Measurements from ENCODE around the gene LZIC. TPM values are rescaled to one million over a fixed set of nuclear protein-coding genes. Genes with fewer than 3 reads are reported as not detected.

The LZIC gene
- total RNA-seq, 1 donor from 2014 or later, result 38.0 TPM

DNA sequence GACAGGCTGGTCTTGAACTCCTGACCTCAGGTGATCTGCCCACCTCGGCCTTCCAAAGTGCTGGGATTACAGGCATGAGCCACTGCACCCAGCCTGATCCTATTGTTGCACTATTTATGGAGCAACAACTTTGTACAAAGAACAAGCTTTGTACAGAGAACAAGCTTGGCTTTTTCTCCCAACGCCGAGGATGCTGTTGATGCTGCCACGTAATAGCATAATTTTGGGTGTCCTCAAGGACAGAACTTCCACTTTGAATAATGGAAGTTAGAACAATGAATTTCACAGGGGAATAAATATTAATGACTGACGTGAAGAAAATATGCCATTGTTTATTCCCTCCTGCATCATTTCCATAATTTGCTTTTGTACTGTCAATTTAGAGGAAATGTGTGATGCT, 41.1 kb upstream of the LZIC start:
- DNase-seq (ENCODE audit: low read depth) (no peak), FAIRE-seq (no peak)
- Histone ChIP-seq H4K20me1 (ENCODE audit: insufficient read depth, low read length) (no peaks in the 10 kb centered on the region), H3K4me1 (ENCODE audit: insufficient read depth, low read length) (no peaks in the 10 kb centered on the region), H3K27ac (ENCODE audit: low read depth, low read length) (no peak overlapping the region), H2AFZ (ENCODE audit: low read depth, low read length) (no peak overlapping the region), H3K36me3 (ENCODE audit: insufficient read depth, low read length) (peaks cover 6% of the 10 kb centered on the region), H3K4me2 (ENCODE audit: low read length) (no peak overlapping the region), H3K79me2 (ENCODE audit: insufficient read depth, low read length) (no peaks in the 10 kb centered on the region), H3K9ac (ENCODE audit: low read length) (no peak overlapping the region), H3K4me3 (ENCODE audit: insufficient read depth, low read depth, low read length) (no peak overlapping the region), H3K27me3 (ENCODE audit: insufficient read depth, low read length) (no peaks in the 10 kb centered on the region), H3K9me3 (ENCODE audit: insufficient read depth, low read depth, low read length) (no peaks in the 10 kb centered on the region)
- no peak for TF ChIP-seq CTCF (IDR thresholded peaks at IDR 0.05; ENCODE audit: insufficient read depth, low read depth, low read length)
- no peak for TF ChIP-seq EZH2 (IDR thresholded peaks at IDR 0.05; ENCODE audit: insufficient read depth, low read length)
- Mint-ChIP-seq H3K27ac (ENCODE audit: unreplicated experiment) (no peak overlapping the region), H3K36me3 (ENCODE audit: low read depth, unreplicated experiment) (peaks cover 19% of the 10 kb centered on the region), H3K4me1 (ENCODE audit: low read depth, unreplicated experiment) (no peaks in the 10 kb centered on the region), H3K4me3 (ENCODE audit: unreplicated experiment) (no peak overlapping the region), H3K27me3 (ENCODE audit: low read depth, unreplicated experiment) (no peaks in the 10 kb centered on the region), H3K9me3 (ENCODE audit: unreplicated experiment) (no peaks in the 10 kb centered on the region)

- no peaks in the 10 kb centered on the region for H3K4me1 ChIP-seq (ENCODE audit: insufficient read depth, low read length)
- Mint-ChIP-seq H3K4me3 (ENCODE audit: unreplicated experiment) (no peak overlapping the region), H3K9me3 (ENCODE audit: unreplicated experiment) (no peaks in the 10 kb centered on the region), H3K27ac (ENCODE audit: unreplicated experiment) (no peak overlapping the region), H3K4me1 (ENCODE audit: low read depth, unreplicated experiment) (peaks cover 6% of the 10 kb centered on the region), H3K36me3 (ENCODE audit: low read depth, unreplicated experiment) (no peaks in the 10 kb centered on the region), H3K27me3 (ENCODE audit: low read depth, unreplicated experiment) (no peaks in the 10 kb centered on the region)
- H3K27me3 ChIP-seq (ENCODE audit: insufficient read depth, low read length), result no peaks in the 10 kb centered on the region
- no peak for FAIRE-seq
- no peak overlapping the region for H3K27ac ChIP-seq (ENCODE audit: low read depth, low read length)
- H3K79me2 ChIP-seq (ENCODE audit: insufficient read depth, low read length), result no peaks in the 10 kb centered on the region
- no peak for DNase-seq (ENCODE audit: low read depth)
- no peaks in the 10 kb centered on the region for H3K36me3 ChIP-seq (ENCODE audit: insufficient read depth, low read length)
- H3K9me3 ChIP-seq (ENCODE audit: insufficient read depth, low read depth, low read length), result no peaks in the 10 kb centered on the region
- H4K20me1 ChIP-seq (ENCODE audit: insufficient read depth, low read length), result no peaks in the 10 kb centered on the region
- no peak for TF ChIP-seq EZH2 (IDR thresholded peaks at IDR 0.05; ENCODE audit: insufficient read depth, low read length)
- no peak for TF ChIP-seq CTCF (IDR thresholded peaks at IDR 0.05; ENCODE audit: insufficient read depth, low read depth, low read length)
- H3K4me2 ChIP-seq (ENCODE audit: low read length), result no peak overlapping the region
- H3K9ac ChIP-seq (ENCODE audit: low read length), result no peak overlapping the region
- H3K4me3 ChIP-seq (ENCODE audit: insufficient read depth, low read depth, low read length), result no peak overlapping the region
- H2AFZ ChIP-seq (ENCODE audit: low read depth, low read length), result no peak overlapping the region
Measured at GRCh38 chr1:9960706-9961562, 17.7 kb upstream of the LZIC start.

GRCh38 chr1:9960011-9960410, 16.8 kb upstream of the LZIC start:
- H3K36me3 Mint-ChIP-seq (ENCODE audit: low read depth, unreplicated experiment), result no peaks in the 10 kb centered on the region
- H3K4me1 Mint-ChIP-seq (ENCODE audit: low read depth, unreplicated experiment), result peaks cover 6% of the 10 kb centered on the region
- H3K27me3 Mint-ChIP-seq (ENCODE audit: low read depth, unreplicated experiment), result no peaks in the 10 kb centered on the region
- DNase-seq (ENCODE audit: low read depth), result no peak
- no peak overlapping the region for H3K4me3 Mint-ChIP-seq (ENCODE audit: unreplicated experiment)
- Histone ChIP-seq H2AFZ (ENCODE audit: low read depth, low read length) (no peak overlapping the region), H3K27me3 (ENCODE audit: insufficient read depth, low read length) (no peaks in the 10 kb centered on the region), H3K4me2 (ENCODE audit: low read length) (no peak overlapping the region), H3K27ac (ENCODE audit: low read depth, low read length) (no peak overlapping the region), H3K36me3 (ENCODE audit: insufficient read depth, low read length) (no peaks in the 10 kb centered on the region), H3K9me3 (ENCODE audit: insufficient read depth, low read depth, low read length) (no peaks in the 10 kb centered on the region), H3K9ac (ENCODE audit: low read length) (no peak overlapping the region), H3K79me2 (ENCODE audit: insufficient read depth, low read length) (no peaks in the 10 kb centered on the region), H3K4me1 (ENCODE audit: insufficient read depth, low read length) (no peaks in the 10 kb centered on the region), H4K20me1 (ENCODE audit: insufficient read depth, low read length) (no peaks in the 10 kb centered on the region), H3K4me3 (ENCODE audit: insufficient read depth, low read depth, low read length) (no peak overlapping the region)
- no peak overlapping the region for H3K27ac Mint-ChIP-seq (ENCODE audit: unreplicated experiment)
- TF ChIP-seq CTCF (IDR thresholded peaks at IDR 0.05; ENCODE audit: insufficient read depth, low read depth, low read length) (no peak), EZH2 (IDR thresholded peaks at IDR 0.05; ENCODE audit: insufficient read depth, low read length) (no peak)
- H3K9me3 Mint-ChIP-seq (ENCODE audit: unreplicated experiment), result no peaks in the 10 kb centered on the region
- FAIRE-seq, result no peak
